GM18502 (cell line): ENCODE measurements around the gene PSKH1.

Source experiments
- ATAC-seq: cut with Tn5 transposase; IDR thresholded peaks from one replicate; pipeline ENCODE4 v1.9.1; 2021; ENCODE audit warnings: mild to moderate bottlenecking; ENCODE audit not compliant: unreplicated experiment, poor library complexity

The PSKH1 gene

GRCh38 chr16:67864594-67864993 is 28.5 kb upstream of the PSKH1 start:
- no peak for ATAC-seq

GRCh38 chr16:67865318-67865717 is 27.7 kb upstream of the PSKH1 start:
- no peak for ATAC-seq

- no peak for ATAC-seq
Measured at GRCh38 chr16:67868290-67868689, 24.8 kb upstream of the PSKH1 start.

GRCh38 chr16:67869653-67870052 is 23.4 kb upstream of the PSKH1 start:
- ATAC-seq = no peak

- ATAC-seq = no peak
Measured at GRCh38 chr16:67871256-67871655, 21.8 kb upstream of the PSKH1 start.

GRCh38 chr16:67872131-67872630 is 20.9 kb upstream of the PSKH1 start:
- no peak for ATAC-seq

GRCh38 chr16:67872631-67873434 is 20.2 kb upstream of the PSKH1 start, which contains the start of gene EDC4:
TSS of gene EDC4 (plus strand) at chr16:67873052. CDS start at chr16:67873262, 210 bp downstream.
- ATAC-seq = peak; percentile 82

GRCh38 chr16:67873435-67874370 is 19.4 kb upstream of the PSKH1 start:
- peak; percentile 3 for ATAC-seq

- ATAC-seq = no peak
Measured at GRCh38 chr16:67874372-67874771, 18.7 kb upstream of the PSKH1 start.

GRCh38 chr16:67877064-67877463 is 16.0 kb upstream of the PSKH1 start:
- no peak for ATAC-seq

- no peak for ATAC-seq
Measured at GRCh38 chr16:67878232-67878631, 14.8 kb upstream of the PSKH1 start.

GRCh38 chr16:67878846-67879245 is 14.2 kb upstream of the PSKH1 start:
- ATAC-seq = no peak

GRCh38 chr16:67879462-67879861 is 13.6 kb upstream of the PSKH1 start:
- ATAC-seq = no peak

GRCh38 chr16:67879936-67880335 is 13.1 kb upstream of the PSKH1 start:
- no peak for ATAC-seq

- no peak for ATAC-seq
Measured at GRCh38 chr16:67880584-67880983, 12.5 kb upstream of the PSKH1 start.

- ATAC-seq = no peak
Measured at GRCh38 chr16:67881621-67882161, 11.4 kb upstream of the PSKH1 start.

- ATAC-seq = no peak
Measured at GRCh38 chr16:67882374-67883145, 10.5 kb upstream of the PSKH1 start.

- no peak for ATAC-seq
Measured at GRCh38 chr16:67883146-67883871, 9.7 kb upstream of the PSKH1 start.

- no peak for ATAC-seq
Measured at GRCh38 chr16:67883872-67884261, 9.2 kb upstream of the PSKH1 start.
